AG04450 (cell line): ENCODE data around the gene ITGB1. TPM values are rescaled to one million over a fixed set of nuclear protein-coding genes. Genes with fewer than 3 reads are reported as not detected.

Experiments used
- CTCF ChIA-PET: fragments of 300-600, 350-600 bp; formaldehyde crosslinking; extraction: SDS; loops from one replicate; lab custom pipeline; 2022; ENCODE audit warnings: antibody characterized with exemption, inconsistent platforms; lab: Charles Lee
- POLR2A ChIA-PET: fragments of 350-600 bp; formaldehyde crosslinking; extraction: SDS; loops from one replicate; lab custom pipeline; 2021; ENCODE audit warnings: antibody characterized with exemption, inconsistent platforms; lab: Yijun Ruan, JAX
- DNase-seq: peaks from one replicate; pipeline ENCODE4 v3.0.0-alpha.2; 2011; ENCODE audit warnings: low read depth, low spot score
- H3K27ac ChIP-seq: one replicate; pipeline ENCODE4 v1.5.1; 2012; ENCODE audit warnings: low read depth, low read length, control low read depth
- H3K27me3 ChIP-seq: one replicate; pipeline ENCODE4 v1.6.0; 2012; ENCODE audit warnings: low read length; ENCODE audit not compliant: control insufficient read depth, insufficient read depth
- H3K4me3 ChIP-seq: 2 replicates; pipeline ENCODE4 v1.5.1; 2011; ENCODE audit warnings: mild to moderate bottlenecking, low read depth, low read length, control low read depth
- H3K9me3 ChIP-seq: 2 replicates; pipeline ENCODE4 v1.5.1; 2012; ENCODE audit warnings: low read length; ENCODE audit not compliant: control insufficient read depth, insufficient read depth
- CTCF ChIP-seq: IDR thresholded peaks from 2 replicates; pipeline ENCODE4 v1.5.1; 2011; ENCODE audit warnings: low read depth, low read length, control low read depth, inconsistent platforms
- polyA plus RNA-seq: library from polyadenylated mRNA; depleted of rRNA; stranded (reverse); fragments of >200 nt; gene quantifications from 2 replicates; pipeline ENCODE4 v1.2.3, GENCODE V29; 2011

ITGB1 gene
- polyA plus RNA-seq, 1 experiment, result 2,796 TPM

GRCh38 chr10:32955790-32956189 is 2.2 kb downstream of the ITGB1 start:
- POLR2A ChIA-PET, result interaction anchor here (4.8 kb wide), 1 partner anchor 25 kb away, joined by 28 read pairs; no protein-coding TSS in a partner anchor
- CTCF ChIA-PET, result no interaction called here
- H3K9me3 ChIP-seq, result no peaks in the 10 kb centered on the region
- H3K4me3 ChIP-seq, result peak overlapping the region; percentile 79
- TF ChIP-seq CTCF, result no peak
- no peak for DNase-seq
- no peak overlapping the region for H3K27ac ChIP-seq
- no peaks in the 10 kb centered on the region for H3K27me3 ChIP-seq

GRCh38 chr10:32955299-32955772 is 2.7 kb downstream of the ITGB1 start:
- H3K4me3 ChIP-seq, result peak overlapping the region; percentile 79
- ChIA-PET POLR2A (interaction anchor here (4.8 kb wide), 1 partner anchor 26 kb away, joined by 28 read pairs; no protein-coding TSS in a partner anchor), CTCF (interaction anchor here (1.1 to 1.6 kb wide), 3 partner anchors 49 to 55 kb away, joined by 3 to 4 read pairs (median 3); no protein-coding TSS in a partner anchor)
- H3K27ac ChIP-seq, result no peak overlapping the region
- no peak for DNase-seq
- TF ChIP-seq CTCF, result no peak
- no peaks in the 10 kb centered on the region for H3K27me3 ChIP-seq
- no peaks in the 10 kb centered on the region for H3K9me3 ChIP-seq

- CTCF ChIA-PET, result interaction anchor here (1.1 to 1.6 kb wide), 3 partner anchors 50 to 55 kb away, joined by 3 to 4 read pairs (median 3); no protein-coding TSS in a partner anchor
- H3K4me3 ChIP-seq, result peak overlapping the region; percentile 79
- no peak for TF ChIP-seq CTCF
- H3K9me3 ChIP-seq, result no peaks in the 10 kb centered on the region
- DNase-seq, result no peak
- POLR2A ChIA-PET, result interaction anchor here (4.8 kb wide), 1 partner anchor 27 kb away, joined by 28 read pairs; no protein-coding TSS in a partner anchor
- H3K27ac ChIP-seq, result no peak overlapping the region
- H3K27me3 ChIP-seq, result no peaks in the 10 kb centered on the region
Measured at GRCh38 chr10:32954545-32955298, 3.3 kb downstream of the ITGB1 start.

- TF ChIP-seq CTCF, result no peak
- Histone ChIP-seq H3K27me3 (no peaks in the 10 kb centered on the region), H3K4me3 (peak overlapping the region; percentile 79), H3K27ac (no peak overlapping the region), H3K9me3 (no peaks in the 10 kb centered on the region)
- POLR2A ChIA-PET, result interaction anchor here (4.8 kb wide), 1 partner anchor 27 kb away, joined by 28 read pairs; no protein-coding TSS in a partner anchor
- DNase-seq, result no peak
- CTCF ChIA-PET, result interaction anchor here (1.1 to 1.6 kb wide), 3 partner anchors 51 to 56 kb away, joined by 3 to 4 read pairs (median 3); no protein-coding TSS in a partner anchor
Measured at GRCh38 chr10:32954080-32954479, 4.0 kb downstream of the ITGB1 start.
